Astrocyte of the spinal cord (primary cell): ENCODE results near the gene GRM4.

Experiments
- DNase-seq: peaks from one replicate; pipeline ENCODE4 v3.0.0; 2011; ENCODE audit warnings: low read depth, low spot score
- H3K4me3 ChIP-seq: 2 replicates; pipeline ENCODE4 v1.5.1; 2011; ENCODE audit warnings: low read depth, mild to moderate bottlenecking, low read length, moderate library complexity
- CTCF ChIP-seq: IDR thresholded peaks from 2 replicates; pipeline ENCODE4 v1.5.1; 2012; ENCODE audit warnings: low read depth, mild to moderate bottlenecking, low read length, inconsistent platforms
- in situ Hi-C: cut with HindIII; loops from 2 replicates; pipeline ENCODE4 v1.10.0; 2017; ENCODE audit warnings: low sequenced_read_pairs

The GRM4 gene

GRCh38 chr6:34102696-34103095, 43.2 kb downstream of the GRM4 start:
- no peak for TF ChIP-seq CTCF
- no peak overlapping the region for H3K4me3 ChIP-seq
- in situ Hi-C loops, result no loop called here
- no peak for DNase-seq

- DNase-seq, result no peak
- no peak overlapping the region for H3K4me3 ChIP-seq
- in situ Hi-C loops, result no loop called here
- TF ChIP-seq CTCF, result no peak
Measured at GRCh38 chr6:34102099-34102656, 43.7 kb downstream of the GRM4 start.

- in situ Hi-C loops, result no loop called here
- DNase-seq, result no peak
- TF ChIP-seq CTCF, result no peak
- no peak overlapping the region for H3K4me3 ChIP-seq
Measured at GRCh38 chr6:34100788-34101187, 45.1 kb downstream of the GRM4 start.

GRCh38 chr6:34099878-34100277, 46.0 kb downstream of the GRM4 start:
- H3K4me3 ChIP-seq, result no peak overlapping the region
- no peak for DNase-seq
- no peak for TF ChIP-seq CTCF
- in situ Hi-C loops, result no loop called here

GRCh38 chr6:34098045-34098936, 47.6 kb downstream of the GRM4 start:
- no peak for DNase-seq
- no peak overlapping the region for H3K4me3 ChIP-seq
- in situ Hi-C loops, result no loop called here
- no peak for TF ChIP-seq CTCF

GRCh38 chr6:34096814-34097213, 49.1 kb downstream of the GRM4 start:
- in situ Hi-C loops, result no loop called here
- no peak for DNase-seq
- TF ChIP-seq CTCF, result no peak
- no peak overlapping the region for H3K4me3 ChIP-seq
